ENCODE results near the gene FTCD.
"Not testable (repeated sequence)": the region's sequence is repeated elsewhere in the genome, so short reads cannot be mapped to it uniquely, and the experiment has no call there.

The FTCD gene

GRCh38 chr21:46171996-46172862 lies 16.9 kb upstream of the FTCD start:
- DNase-seq (ENCODE audit: low spot score), result no peak

GRCh38 chr21:46171585-46171984 lies 16.2 kb upstream of the FTCD start:
- DNase-seq (ENCODE audit: low spot score), result no peak

- DNase-seq (ENCODE audit: low spot score), result not testable (repeated sequence)
Observed at GRCh38 chr21:46170436-46171193, 15.2 kb upstream of the FTCD start.

- no peak for DNase-seq (ENCODE audit: low spot score)
Observed at GRCh38 chr21:46168659-46169386, 13.4 kb upstream of the FTCD start.

GRCh38 chr21:46168238-46168637 lies 12.9 kb upstream of the FTCD start:
- DNase-seq (ENCODE audit: low spot score), result no peak

GRCh38 chr21:46165098-46165497 lies 9.7 kb upstream of the FTCD start:
- DNase-seq (ENCODE audit: low spot score), result no peak

GRCh38 chr21:46163380-46163779 lies 8.0 kb upstream of the FTCD start:
- no peak for DNase-seq (ENCODE audit: low spot score)

- DNase-seq (ENCODE audit: low spot score), result no peak
Observed at GRCh38 chr21:46161633-46162592, 6.5 kb upstream of the FTCD start.

GRCh38 chr21:46160907-46161632 lies 5.7 kb upstream of the FTCD start:
- no peak for DNase-seq (ENCODE audit: low spot score)

GRCh38 chr21:46160657-46160906 lies 5.2 kb upstream of the FTCD start:
- no peak for DNase-seq (ENCODE audit: low spot score)

- no peak for DNase-seq (ENCODE audit: low spot score)
Observed at GRCh38 chr21:46159841-46160656, 4.7 kb upstream of the FTCD start.

GRCh38 chr21:46159390-46159789 lies 4.0 kb upstream of the FTCD start:
- no peak for DNase-seq (ENCODE audit: low spot score)

- no peak for DNase-seq (ENCODE audit: low spot score)
Observed at GRCh38 chr21:46158666-46159300, 3.4 kb upstream of the FTCD start.

- no peak for DNase-seq (ENCODE audit: low spot score)
Observed at GRCh38 chr21:46157987-46158451, 2.6 kb upstream of the FTCD start.

GRCh38 chr21:46157396-46157986 lies 2.1 kb upstream of the FTCD start:
- DNase-seq (ENCODE audit: low spot score), result no peak

- DNase-seq (ENCODE audit: low spot score), result no peak
Observed at GRCh38 chr21:46156678-46157077, 1.3 kb upstream of the FTCD start.

- DNase-seq (ENCODE audit: low spot score), result no peak
Observed at GRCh38 chr21:46156378-46156645, 933 bp upstream of the FTCD start.

- no peak for DNase-seq (ENCODE audit: low spot score)
Observed at GRCh38 chr21:46154955-46155513, 345 bp downstream of the FTCD start.

All from kidney tubule cell (primary cell).